Endothelial cell of umbilical vein (primary cell): ENCODE results near the gene GADL1. TPM values are rescaled to one million over a fixed set of nuclear protein-coding genes. Genes with fewer than 3 reads are reported as not detected.

Source experiments
- BruUV-seq: library from RNA; stranded (reverse); fragments of 400-500 nt; replicated peaks from 2 replicates; lab custom pipeline; 2021; lab: Mats Ljungman, UMichigan
- CTCF ChIA-PET: fragments of 300-600, 350-600 bp; sonication (Branson Sonifier 250); formaldehyde crosslinking; loops from one replicate; lab custom pipeline; 2021; ENCODE audit warnings: antibody characterized with exemption, inconsistent platforms; lab: Charles Lee
- POLR2A ChIA-PET: fragments of 300-600, 350-600 bp; sonication (Branson Sonifier 250); formaldehyde crosslinking; loops from one replicate; lab custom pipeline; 2021; ENCODE audit warnings: antibody characterized with exemption, inconsistent platforms; lab: Charles Lee
- DNase-seq: peaks from one replicate; pipeline ENCODE4 v3.0.0-alpha.2; 2011; ENCODE audit warnings: low read depth, low spot score
- FAIRE-seq: peaks from 2 replicates; lab custom pipeline; 2011; peaks lifted over from hg19 to GRCh38; lab: Jason Lieb, UNC
- H2AFZ ChIP-seq: 2 replicates; pipeline ENCODE4 v1.6.0; 2012; ENCODE audit warnings: low read depth, low read length, control low read depth, inconsistent platforms
- H3K27ac ChIP-seq: 2 replicates; pipeline ENCODE4 v1.5.1; 2011; ENCODE audit warnings: low read depth, mild to moderate bottlenecking, control low read depth, low read length, moderate library complexity; ENCODE audit not compliant: insufficient read depth
- H3K27me3 ChIP-seq, 2 experiments: 2 replicates each; pipeline versions ENCODE4 v1.6.0 to v1.6.1; 2011; ENCODE audit warnings: low read length in 2 of 2, mixed read lengths in 1 of 2; ENCODE audit not compliant: control insufficient read depth in 2 of 2, insufficient read depth in 2 of 2
- H3K36me3 ChIP-seq, 2 experiments: 2 replicates in 1 of 2; 3 replicates in 1 of 2; pipeline ENCODE4 v1.5.1; 2011; ENCODE audit warnings: low read length in 2 of 2, mild to moderate bottlenecking in 1 of 2, moderate library complexity in 1 of 2; ENCODE audit not compliant: control insufficient read depth in 2 of 2, insufficient read depth in 2 of 2; ENCODE audit errors: extremely low read depth in 1 of 2
- H3K4me1 ChIP-seq: 3 replicates; pipeline ENCODE4 v1.5.1; 2011; ENCODE audit warnings: mild to moderate bottlenecking, low read length; ENCODE audit not compliant: control insufficient read depth, insufficient read depth; ENCODE audit errors: extremely low read depth
- H3K4me2 ChIP-seq: 2 replicates; pipeline ENCODE4 v1.6.1; 2011; ENCODE audit warnings: low read length, control low read depth, mixed read lengths; ENCODE audit not compliant: insufficient read depth
- H3K4me3 ChIP-seq, 3 experiments: fragments of 200-600 bp in 1 of 3; sonication (generic), shearing (Covaris generic) in 1 of 3; replicated peaks in 1 of 3; 2 replicates each; pipeline ENCODE4 v1.5.1; 2011 to 2016; ENCODE audit warnings: control low read depth in 3 of 3, low read length in 3 of 3, mild to moderate bottlenecking in 2 of 3, inconsistent platforms in 1 of 3, low read depth in 1 of 3, moderate library complexity in 1 of 3; ENCODE audit not compliant: insufficient read depth in 1 of 3
- H3K79me2 ChIP-seq: 2 replicates; pipeline ENCODE4 v1.6.0; 2012; ENCODE audit warnings: low read length, inconsistent platforms; ENCODE audit not compliant: control insufficient read depth, insufficient read depth
- H3K9ac ChIP-seq: replicated peaks from 2 replicates; pipeline ENCODE3; 2011; ENCODE audit warnings: low read length, control low read depth; ENCODE audit not compliant: insufficient read depth; ENCODE audit errors: extremely low read depth
- H3K9me1 ChIP-seq: replicated peaks from 3 replicates; pipeline ENCODE4 v1.6.0; 2011; ENCODE audit warnings: mild to moderate bottlenecking, low read length; ENCODE audit not compliant: control insufficient read depth, insufficient read depth; ENCODE audit errors: extremely low read depth
- H3K9me3 ChIP-seq: replicated peaks from 2 replicates; pipeline ENCODE4 v1.5.1; 2012; ENCODE audit warnings: low read length, inconsistent platforms; ENCODE audit not compliant: control insufficient read depth, insufficient read depth
- H4K20me1 ChIP-seq: replicated peaks from 2 replicates; pipeline ENCODE3; 2011; ENCODE audit warnings: mild to moderate bottlenecking, low read length; ENCODE audit not compliant: control insufficient read depth, insufficient read depth; ENCODE audit errors: extremely low read depth
- EZH2 ChIP-seq: IDR thresholded peaks from 2 replicates; pipeline ENCODE4 v1.6.1; 2012; ENCODE audit warnings: borderline replicate concordance, low read depth, mild to moderate bottlenecking, moderate library complexity, low read length, inconsistent platforms; ENCODE audit not compliant: severe bottlenecking
- FOS ChIP-seq: IDR thresholded peaks from 2 replicates; pipeline ENCODE4 v1.6.1; 2011; ENCODE audit warnings: mild to moderate bottlenecking, low read length, moderate library complexity, borderline replicate concordance; ENCODE audit not compliant: insufficient read depth
- GATA2 ChIP-seq: IDR thresholded peaks from 2 replicates; pipeline ENCODE4 v1.7.0; 2011; ENCODE audit warnings: low read depth, mild to moderate bottlenecking, moderate library complexity, mixed read lengths, low read length; ENCODE audit not compliant: insufficient read length, insufficient read depth
- JUN ChIP-seq: IDR thresholded peaks from 2 replicates; pipeline ENCODE4 v1.6.1; 2011; ENCODE audit warnings: borderline replicate concordance, low read depth; ENCODE audit not compliant: insufficient read length, insufficient read depth
- MYC ChIP-seq: IDR thresholded peaks from one replicate; pipeline ENCODE4 v1.6.1; 2011; ENCODE audit warnings: mild to moderate bottlenecking, low read depth, low read length
- POLR2A ChIP-seq: IDR thresholded peaks from 2 replicates; pipeline ENCODE4 v1.6.1; 2012; ENCODE audit warnings: low read depth, mild to moderate bottlenecking, control low read depth, low read length
- POLR2AphosphoS5 ChIP-seq: IDR thresholded peaks from 2 replicates; pipeline ENCODE4 v1.6.1; 2012; ENCODE audit warnings: low read depth, mild to moderate bottlenecking, control low read depth, low read length, moderate library complexity; ENCODE audit not compliant: insufficient read depth
- dilution Hi-C: fragments of 300-500 bp; cut with MboI; formaldehyde crosslinking; loops from one replicate; pipeline ENCODE4 v1.15.0; 2019; ENCODE audit warnings: low sequenced_read_pairs; ENCODE audit not compliant: extremely low pct_ligation_motif_present
- intact Hi-C: fragments of 100-400 bp; cut with micrococcal nuclease; formaldehyde crosslinking; loops from one replicate; pipeline ENCODE4 v1.10.0; 2022
- polyA plus RNA-seq, 4 experiments: library from polyadenylated mRNA; depleted of rRNA in 3 of 4; stranded (reverse) in 3 of 4; unstranded in 1 of 4; fragments of >200 nt; gene quantifications; 2 replicates each; pipeline versions ENCODE4 v1.2.1 to v1.2.3, GENCODE V29; 2011 to 2012; ENCODE audit warnings: missing spikeins in 1 of 4
- total RNA-seq: library from RNA; stranded (reverse); gene quantifications from 2 replicates; pipeline ENCODE4 v1.2.3, GENCODE V29; 2021
- TF ChIP-seq, protein P1 (sequence below), 2 donors: IDR thresholded peaks; 1 replicate in 1 of 2; 2 replicates in 1 of 2; pipeline ENCODE4 v1.5.1; 2011; ENCODE audit warnings: low read length in 2 of 2, mild to moderate bottlenecking in 2 of 2, moderate library complexity in 2 of 2, control low read depth in 1 of 2, inconsistent platforms in 1 of 2, low read depth in 1 of 2; ENCODE audit not compliant: insufficient read depth in 1 of 2; ENCODE audit errors: extremely low read depth in 1 of 2
- TF ChIP-seq, protein P2 (sequence below): IDR thresholded peaks from 2 replicates; pipeline ENCODE4 v1.6.1; 2011; ENCODE audit not compliant: insufficient read depth, insufficient read length

Gene GADL1
- total and polyA plus RNA-seq, 2 donors (not counting 3 experiments of a cell fraction or from before 2014, with no cell fraction given) = not detected

DNA sequence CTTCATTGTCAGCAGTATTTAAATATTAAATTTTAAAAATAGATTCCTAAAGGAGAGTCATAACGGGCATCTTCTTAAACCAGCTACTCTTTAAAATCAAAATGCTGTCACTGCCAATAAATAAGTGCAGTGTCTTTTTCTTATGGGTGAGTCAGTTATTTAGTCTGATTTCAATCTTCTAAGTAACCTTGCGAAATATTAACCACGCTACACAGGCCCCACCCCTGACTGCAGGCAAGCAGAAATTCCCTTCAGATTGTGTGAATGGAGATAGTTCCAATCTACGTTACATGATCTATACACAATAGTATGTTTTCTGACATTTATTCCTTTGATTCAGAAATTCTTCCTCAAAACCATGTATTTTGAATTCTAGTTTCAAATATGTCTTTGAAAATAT lies 141.5 kb downstream of the GADL1 start:
- dilution Hi-C loops (loop anchor here (25.0 kb wide), 1 partner anchor 716 kb away; no protein-coding TSS in a partner anchor), intact Hi-C loops (loop anchor here (10.0 kb wide), 2 partner anchors 988 to 1468 kb away; partner anchors contain the start of gene RBMS3)
- H3K9ac ChIP-seq = no peak overlapping the region
- DNase-seq (no peak), FAIRE-seq (no peak)
- peaks cover 12% of the 10 kb centered on the region for H3K4me1 ChIP-seq
- no peaks in the 10 kb centered on the region for H3K36me3 ChIP-seq
- no peaks in the 10 kb centered on the region for H3K9me1 ChIP-seq
- H3K27ac ChIP-seq = no peak overlapping the region
- BruUV-seq = no TSS peak
- H3K79me2 ChIP-seq = no peaks in the 10 kb centered on the region
- H3K27me3 ChIP-seq = no peaks in the 10 kb centered on the region
- TF ChIP-seq FOS (no peak), GATA2 (no peak), EZH2 (no peak)
- TF ChIP-seq, protein P1, sequence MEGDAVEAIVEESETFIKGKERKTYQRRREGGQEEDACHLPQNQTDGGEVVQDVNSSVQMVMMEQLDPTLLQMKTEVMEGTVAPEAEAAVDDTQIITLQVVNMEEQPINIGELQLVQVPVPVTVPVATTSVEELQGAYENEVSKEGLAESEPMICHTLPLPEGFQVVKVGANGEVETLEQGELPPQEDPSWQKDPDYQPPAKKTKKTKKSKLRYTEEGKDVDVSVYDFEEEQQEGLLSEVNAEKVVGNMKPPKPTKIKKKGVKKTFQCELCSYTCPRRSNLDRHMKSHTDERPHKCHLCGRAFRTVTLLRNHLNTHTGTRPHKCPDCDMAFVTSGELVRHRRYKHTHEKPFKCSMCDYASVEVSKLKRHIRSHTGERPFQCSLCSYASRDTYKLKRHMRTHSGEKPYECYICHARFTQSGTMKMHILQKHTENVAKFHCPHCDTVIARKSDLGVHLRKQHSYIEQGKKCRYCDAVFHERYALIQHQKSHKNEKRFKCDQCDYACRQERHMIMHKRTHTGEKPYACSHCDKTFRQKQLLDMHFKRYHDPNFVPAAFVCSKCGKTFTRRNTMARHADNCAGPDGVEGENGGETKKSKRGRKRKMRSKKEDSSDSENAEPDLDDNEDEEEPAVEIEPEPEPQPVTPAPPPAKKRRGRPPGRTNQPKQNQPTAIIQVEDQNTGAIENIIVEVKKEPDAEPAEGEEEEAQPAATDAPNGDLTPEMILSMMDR (IDR thresholded peaks at IDR 0.05; ENCODE audit: extremely low read depth in 1 of 2, insufficient read depth in 1 of 2, low read depth in 1 of 2, low read length in 2 of 2) = no peak
- H3K9me3 ChIP-seq = no peaks in the 10 kb centered on the region
- POLR2A ChIA-PET = interaction anchor here (0.6 kb wide), 1 partner anchor 1676 kb away, joined by 4 read pairs; no protein-coding TSS in a partner anchor
- H4K20me1 ChIP-seq = no peaks in the 10 kb centered on the region
- CTCF ChIA-PET = interaction anchor here (1.5 to 9.4 kb wide), 8 partner anchors 10 to 739 kb away, joined by 3 to 170 read pairs (median 18); no protein-coding TSS in a partner anchor
- H2AFZ ChIP-seq = no peak overlapping the region
- no peak overlapping the region for H3K4me3 ChIP-seq
- no peak overlapping the region for H3K4me2 ChIP-seq

DNA sequence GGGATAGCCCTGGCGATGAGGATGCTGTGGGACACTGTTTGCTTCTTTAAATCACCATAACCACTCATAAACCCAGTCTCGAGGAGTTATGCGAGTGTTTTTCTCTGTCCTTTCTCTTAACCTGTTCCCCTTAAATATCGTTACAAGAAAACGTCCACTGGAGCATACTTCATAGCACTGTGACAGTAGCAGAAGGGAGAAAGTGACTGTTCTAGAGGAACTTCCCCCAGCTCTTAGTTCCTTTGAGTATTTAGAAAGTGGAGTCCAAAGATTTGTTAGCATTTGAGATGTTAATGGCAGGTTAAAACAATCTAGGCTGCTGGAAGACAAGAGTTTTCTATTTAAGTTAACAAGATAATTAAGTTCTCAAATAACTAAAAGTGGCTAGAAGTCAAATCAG lies 142.0 kb downstream of the GADL1 start:
- Histone ChIP-seq H3K36me3 (no peaks in the 10 kb centered on the region), H3K27me3 (no peaks in the 10 kb centered on the region), H3K27ac (no peak overlapping the region), H3K9me1 (no peaks in the 10 kb centered on the region), H3K4me3 (no peak overlapping the region), H3K79me2 (no peaks in the 10 kb centered on the region), H4K20me1 (no peaks in the 10 kb centered on the region), H3K9me3 (no peaks in the 10 kb centered on the region), H3K4me1 (peaks cover 17% of the 10 kb centered on the region), H3K4me2 (no peak overlapping the region), H3K9ac (no peak overlapping the region), H2AFZ (no peak overlapping the region)
- dilution Hi-C loops (loop anchor here (25.0 kb wide), 1 partner anchor 715 kb away; no protein-coding TSS in a partner anchor), intact Hi-C loops (loop anchor here (10.0 kb wide), 2 partner anchors 988 to 1468 kb away; partner anchors contain the start of gene RBMS3)
- BruUV-seq = no TSS peak
- no peak for DNase-seq
- POLR2A ChIA-PET = no interaction called here
- FAIRE-seq = no peak
- CTCF ChIA-PET = interaction anchor here (0.9 to 9.4 kb wide), 13 partner anchors 10 to 738 kb away, joined by 3 to 170 read pairs (median 5); no protein-coding TSS in a partner anchor
- TF ChIP-seq POLR2AphosphoS5 (no peak), MYC (no peak), EZH2 (no peak), GATA2 (no peak), POLR2A (no peak), FOS (no peak), JUN (no peak)
- TF ChIP-seq, protein P2, sequence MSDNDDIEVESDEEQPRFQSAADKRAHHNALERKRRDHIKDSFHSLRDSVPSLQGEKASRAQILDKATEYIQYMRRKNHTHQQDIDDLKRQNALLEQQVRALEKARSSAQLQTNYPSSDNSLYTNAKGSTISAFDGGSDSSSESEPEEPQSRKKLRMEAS = no peak
- TF ChIP-seq, protein P1 (IDR thresholded peaks at IDR 0.05; ENCODE audit: extremely low read depth in 1 of 2, insufficient read depth in 1 of 2, low read depth in 1 of 2, low read length in 2 of 2) = no peak
